Glutamatergic neuron (in vitro differentiated cells): Measurements from ENCODE around the gene CIITA. TPM values are rescaled to one million over a fixed set of nuclear protein-coding genes. Genes with fewer than 3 reads are reported as not detected.

Source experiments
- DNase-seq: peaks from one replicate; pipeline ENCODE4 v3.0.0; 2022
- H3K27ac Mint-ChIP-seq: one replicate; pipeline ENCODE4 v1.8.0; 2020; ENCODE audit warnings: mild to moderate bottlenecking, mixed read lengths, inconsistent platforms; ENCODE audit not compliant: unreplicated experiment
- H3K27me3 Mint-ChIP-seq: one replicate; pipeline ENCODE4 v1.8.0; 2020; ENCODE audit warnings: mild to moderate bottlenecking, moderate library complexity, mixed read lengths, inconsistent platforms; ENCODE audit not compliant: unreplicated experiment
- H3K36me3 Mint-ChIP-seq: one replicate; pipeline ENCODE4 v1.8.0; 2020; ENCODE audit warnings: mild to moderate bottlenecking, mixed read lengths, inconsistent platforms; ENCODE audit not compliant: unreplicated experiment
- H3K4me1 Mint-ChIP-seq: one replicate; pipeline ENCODE4 v1.8.0; 2020; ENCODE audit warnings: mild to moderate bottlenecking, low read depth, mixed read lengths, inconsistent platforms; ENCODE audit not compliant: unreplicated experiment
- H3K4me3 Mint-ChIP-seq: one replicate; pipeline ENCODE4 v1.8.0; 2020; ENCODE audit warnings: mild to moderate bottlenecking, mixed read lengths, inconsistent platforms; ENCODE audit not compliant: unreplicated experiment
- H3K9me3 Mint-ChIP-seq: one replicate; pipeline ENCODE4 v1.8.0; 2020; ENCODE audit warnings: mild to moderate bottlenecking, moderate library complexity, mixed read lengths, inconsistent platforms; ENCODE audit not compliant: unreplicated experiment
- CTCF ChIP-seq: fragments of 200-600 bp; sonication (generic); IDR thresholded peaks from one replicate; pipeline ENCODE4 v1.5.0; 2021; ENCODE audit not compliant: partially characterized antibody, unreplicated experiment
- total RNA-seq: library from RNA; stranded (reverse); fragmentation: NEBNext Ultra II Directional; extraction: Animal tissue kit (Norgen Biotek cat#: 25700); gene quantifications from one replicate; pipeline ENCODE4 v1.2.1, GENCODE V29; 2021; ENCODE audit not compliant: unreplicated experiment

The CIITA gene
- total RNA-seq, 1 donor from 2014 or later, result 0.69 TPM

- H3K4me3 Mint-ChIP-seq, result no peak overlapping the region
- H3K27ac Mint-ChIP-seq, result no peak overlapping the region
- DNase-seq, result no peak
- peaks cover 5% of the 10 kb centered on the region for H3K9me3 Mint-ChIP-seq
- H3K36me3 Mint-ChIP-seq, result no peaks in the 10 kb centered on the region
- H3K27me3 Mint-ChIP-seq, result peaks cover 9% of the 10 kb centered on the region
- H3K4me1 Mint-ChIP-seq, result peaks cover 1% of the 10 kb centered on the region
- TF ChIP-seq CTCF, result no peak
Observed at GRCh38 chr16:10868596-10869469, 8.2 kb upstream of the CIITA start.

- H3K36me3 Mint-ChIP-seq, result no peaks in the 10 kb centered on the region
- no peak for DNase-seq
- peaks cover 1% of the 10 kb centered on the region for H3K4me1 Mint-ChIP-seq
- H3K27ac Mint-ChIP-seq, result no peak overlapping the region
- TF ChIP-seq CTCF, result no peak
- peaks cover 8% of the 10 kb centered on the region for H3K9me3 Mint-ChIP-seq
- peaks cover 12% of the 10 kb centered on the region for H3K27me3 Mint-ChIP-seq
- no peak overlapping the region for H3K4me3 Mint-ChIP-seq
Observed at GRCh38 chr16:10870137-10870776, 6.7 kb upstream of the CIITA start.

- no peak for DNase-seq
- TF ChIP-seq CTCF, result no peak
- H3K36me3 Mint-ChIP-seq, result no peaks in the 10 kb centered on the region
- H3K4me1 Mint-ChIP-seq, result peaks cover 1% of the 10 kb centered on the region
- no peak overlapping the region for H3K4me3 Mint-ChIP-seq
- peaks cover 8% of the 10 kb centered on the region for H3K9me3 Mint-ChIP-seq
- H3K27me3 Mint-ChIP-seq, result peaks cover 12% of the 10 kb centered on the region
- no peak overlapping the region for H3K27ac Mint-ChIP-seq
Observed at GRCh38 chr16:10870808-10871156, 6.2 kb upstream of the CIITA start.

- TF ChIP-seq CTCF, result no peak
- Mint-ChIP-seq H3K9me3 (peaks cover 8% of the 10 kb centered on the region), H3K36me3 (no peaks in the 10 kb centered on the region), H3K4me1 (peaks cover 3% of the 10 kb centered on the region), H3K27ac (no peak overlapping the region), H3K27me3 (peaks cover 13% of the 10 kb centered on the region), H3K4me3 (no peak overlapping the region)
- no peak for DNase-seq
Observed at GRCh38 chr16:10871157-10871991, 5.6 kb upstream of the CIITA start.
